T47D (cell line): ENCODE results near the gene SBNO2.

ENCODE experiments used
- DNase-seq, 2 experiments: peaks; one replicate each; pipeline versions ENCODE4 v3.0.0 to v3.0.0-alpha.2; 2011 to 2012; ENCODE audit warnings: low read depth in 1 of 2, low spot score in 1 of 2
- JUND ChIP-seq: IDR thresholded peaks from 2 replicates; pipeline ENCODE4 v1.6.1; 2012; ENCODE audit warnings: low read depth
- in situ Hi-C: cut with HindIII; loops from 2 replicates; pipeline ENCODE4 v1.10.0; 2016; ENCODE audit warnings: low sequenced_read_pairs, low pct_unique_long_range_greater_than_20kb

SBNO2 gene

DNA sequence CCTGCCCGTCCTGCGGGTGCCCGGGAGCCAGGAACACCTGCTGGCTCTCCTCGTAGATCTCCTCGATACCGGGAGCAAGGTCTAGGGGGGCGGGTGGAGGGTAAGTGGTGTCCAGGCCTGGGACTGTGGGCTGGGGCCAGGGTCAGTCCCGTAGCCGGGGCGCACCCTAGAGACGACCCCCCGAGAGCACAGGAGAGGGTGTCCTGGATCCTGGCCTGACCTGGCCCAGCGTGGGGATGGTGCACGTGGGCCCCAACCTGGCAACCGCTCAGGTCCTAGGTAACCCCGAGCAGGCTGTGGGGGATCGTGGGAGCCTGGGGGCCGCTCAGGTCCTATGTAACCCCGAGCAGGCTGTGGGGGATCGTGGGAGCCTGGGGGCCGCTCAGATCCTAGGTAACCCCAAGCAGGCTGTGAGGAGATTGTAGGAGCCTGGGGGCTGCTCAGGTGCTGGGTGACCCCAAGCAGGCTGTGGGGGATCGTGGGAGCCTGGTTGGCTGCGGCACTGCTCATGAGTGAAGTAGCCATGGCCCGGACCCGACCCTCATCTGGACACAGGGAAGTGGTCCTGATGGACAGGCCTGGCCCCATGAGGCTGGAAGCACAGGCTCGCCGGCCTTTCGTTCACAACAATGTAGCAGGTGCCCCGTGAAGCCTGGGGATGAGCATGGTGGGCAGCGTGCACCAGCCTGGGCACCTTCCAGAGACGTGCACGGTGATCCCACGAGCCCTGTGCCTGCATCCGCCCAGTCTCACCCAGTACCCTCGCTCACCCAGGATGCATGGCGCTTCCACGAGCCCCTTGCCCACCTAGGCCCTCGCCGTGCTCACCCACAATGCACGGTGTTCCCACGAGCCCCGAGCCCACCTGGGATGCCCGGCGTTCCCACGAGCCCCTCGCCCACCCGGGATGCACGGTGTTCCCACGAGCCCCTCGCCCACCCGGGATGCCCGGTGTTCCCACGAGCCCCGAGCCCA lies 64.1 kb downstream of the SBNO2 start:
- no peak for DNase-seq
- in situ Hi-C loops: no loop called here
- no peak for TF ChIP-seq JUND

- in situ Hi-C loops: no loop called here
- no peak for TF ChIP-seq JUND
- DNase-seq: no peak
These were observed 65.0 kb downstream of the SBNO2 start for GRCh38 chr19:1109032-1109551.

DNA sequence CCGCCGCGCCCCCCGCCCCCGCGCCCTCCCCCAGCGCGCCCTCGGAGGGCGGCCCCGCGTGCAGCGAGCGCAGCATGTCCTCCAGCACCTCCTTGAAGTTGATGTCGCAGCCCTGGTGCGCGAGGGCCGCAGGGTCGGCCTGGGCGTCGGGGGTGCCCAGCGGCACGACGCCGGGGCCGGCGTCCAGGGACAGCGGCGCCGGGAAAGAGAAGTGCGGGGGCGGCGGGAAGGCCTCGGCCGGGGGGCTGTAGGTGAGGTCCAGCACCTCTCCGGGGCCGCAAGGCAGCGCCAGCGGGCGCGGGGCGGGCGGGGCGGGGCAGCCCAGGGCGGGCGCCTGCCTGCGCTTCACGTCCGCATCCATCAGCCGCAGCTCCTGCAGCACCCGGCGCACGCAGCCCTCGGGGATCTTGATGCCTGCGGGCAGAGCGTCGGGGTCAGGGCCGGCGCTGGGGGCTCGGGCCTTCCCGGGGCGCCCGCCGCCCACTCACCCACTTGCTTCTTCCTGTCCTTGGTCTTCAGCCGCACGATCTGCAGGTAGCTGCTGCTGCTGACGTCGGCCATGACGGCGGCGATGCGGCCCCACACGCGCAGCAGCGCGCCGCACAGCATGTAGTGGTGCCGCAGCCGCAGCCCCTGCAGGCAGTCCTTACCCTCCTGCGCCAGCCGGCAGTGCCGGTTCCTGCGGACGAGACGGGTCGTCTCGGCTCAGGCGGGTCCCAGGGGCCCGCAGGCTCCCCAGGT lies 65.6 kb downstream of the SBNO2 start:
- TF ChIP-seq JUND: no peak
- in situ Hi-C loops: no loop called here
- DNase-seq: no peak

- in situ Hi-C loops: no loop called here
- no peak for TF ChIP-seq JUND
- no peak for DNase-seq
These were observed 66.3 kb downstream of the SBNO2 start for GRCh38 chr19:1107661-1108261.

DNA sequence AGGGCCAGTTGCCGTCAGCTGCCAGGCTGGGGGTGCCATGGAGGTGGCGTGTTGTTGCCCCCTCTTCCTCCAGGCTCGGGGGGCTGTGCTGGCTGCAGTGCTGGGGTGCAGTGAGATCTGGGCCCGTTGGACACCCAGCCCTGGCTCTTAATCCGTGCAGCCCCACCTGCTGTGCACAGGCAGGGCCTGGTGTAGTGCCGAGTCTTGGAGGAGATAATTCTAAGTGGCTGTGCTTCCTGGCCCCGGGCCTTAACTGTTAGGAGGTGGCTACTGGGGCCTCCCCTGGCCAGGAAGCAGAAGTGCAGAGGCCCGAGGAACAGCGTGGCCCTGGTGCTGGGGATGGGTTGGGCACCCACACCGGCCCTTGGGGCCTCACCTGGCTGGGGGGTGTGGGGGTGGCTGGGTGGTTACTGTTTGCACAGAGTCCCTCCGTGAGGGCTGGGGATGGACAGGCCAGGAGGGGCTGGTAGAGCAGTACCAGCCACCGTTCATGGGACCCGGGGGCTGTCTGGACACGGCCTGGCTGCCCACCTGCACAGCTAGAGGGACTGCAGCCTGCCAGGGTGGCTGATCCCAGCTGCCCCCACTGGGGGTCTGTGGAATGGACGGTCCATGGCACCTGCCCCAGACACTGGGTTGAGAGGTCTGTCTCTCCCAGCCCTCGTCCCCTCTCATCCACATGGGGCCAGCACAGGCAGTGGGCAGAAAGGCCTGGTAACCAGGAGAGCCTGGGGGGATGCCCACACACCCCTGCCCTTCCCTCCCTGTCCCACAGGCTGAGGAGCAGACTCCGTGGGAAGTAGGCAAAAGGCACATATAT lies 67.0 kb downstream of the SBNO2 start:
- in situ Hi-C loops: no loop called here
- peak; percentile 23 to 82 for DNase-seq
- TF ChIP-seq JUND: no peak

DNA sequence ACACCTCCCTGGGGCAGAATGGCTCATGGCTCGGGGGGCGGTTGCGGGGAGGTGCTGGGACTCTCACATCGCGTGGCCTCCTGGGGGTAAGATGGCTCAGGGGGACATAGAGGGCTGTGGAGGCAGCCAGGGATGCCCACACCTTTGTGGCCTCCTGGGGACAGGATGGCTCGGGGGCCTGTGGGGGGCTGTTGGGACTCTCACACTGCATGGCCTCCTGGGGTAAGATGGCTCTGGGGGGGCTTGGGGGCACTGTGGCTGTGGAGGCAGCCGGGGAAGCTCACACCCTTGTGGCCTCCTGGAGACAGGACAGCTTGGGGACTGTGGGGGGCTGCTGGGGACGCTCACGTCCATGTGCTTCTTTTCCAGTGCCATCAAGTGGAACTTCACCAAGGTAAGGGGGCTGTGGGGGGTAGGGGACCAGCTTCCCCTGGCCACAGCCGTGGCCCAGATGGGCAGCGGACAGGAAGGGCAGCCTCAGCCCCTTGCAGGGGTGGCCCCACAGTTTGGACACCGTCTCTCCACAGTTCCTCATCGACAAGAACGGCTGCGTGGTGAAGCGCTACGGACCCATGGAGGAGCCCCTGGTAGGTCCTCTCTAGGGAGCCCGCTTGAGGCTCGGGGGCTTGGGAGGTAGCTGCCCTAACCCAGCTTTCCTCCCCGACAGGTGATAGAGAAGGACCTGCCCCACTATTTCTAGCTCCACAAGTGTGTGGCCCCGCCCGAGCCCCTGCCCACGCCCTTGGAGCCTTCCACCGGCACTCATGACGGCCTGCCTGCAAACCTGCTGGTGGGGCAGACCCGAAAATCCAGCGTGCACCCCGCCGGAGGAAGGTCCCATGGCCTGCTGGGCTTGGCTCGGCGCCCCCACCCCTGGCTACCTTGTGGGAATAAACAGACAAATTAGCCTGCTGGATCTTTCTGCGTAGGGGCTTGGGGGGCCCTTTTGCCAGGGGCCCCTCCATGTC lies 67.9 kb downstream of the SBNO2 start:
- in situ Hi-C loops: no loop called here
- TF ChIP-seq JUND: no peak
- no peak for DNase-seq

- no peak for TF ChIP-seq JUND
- in situ Hi-C loops: no loop called here
- peak; percentile 56 to 57 for DNase-seq
These were observed 68.8 kb downstream of the SBNO2 start for GRCh38 chr19:1105008-1105872.

DNA sequence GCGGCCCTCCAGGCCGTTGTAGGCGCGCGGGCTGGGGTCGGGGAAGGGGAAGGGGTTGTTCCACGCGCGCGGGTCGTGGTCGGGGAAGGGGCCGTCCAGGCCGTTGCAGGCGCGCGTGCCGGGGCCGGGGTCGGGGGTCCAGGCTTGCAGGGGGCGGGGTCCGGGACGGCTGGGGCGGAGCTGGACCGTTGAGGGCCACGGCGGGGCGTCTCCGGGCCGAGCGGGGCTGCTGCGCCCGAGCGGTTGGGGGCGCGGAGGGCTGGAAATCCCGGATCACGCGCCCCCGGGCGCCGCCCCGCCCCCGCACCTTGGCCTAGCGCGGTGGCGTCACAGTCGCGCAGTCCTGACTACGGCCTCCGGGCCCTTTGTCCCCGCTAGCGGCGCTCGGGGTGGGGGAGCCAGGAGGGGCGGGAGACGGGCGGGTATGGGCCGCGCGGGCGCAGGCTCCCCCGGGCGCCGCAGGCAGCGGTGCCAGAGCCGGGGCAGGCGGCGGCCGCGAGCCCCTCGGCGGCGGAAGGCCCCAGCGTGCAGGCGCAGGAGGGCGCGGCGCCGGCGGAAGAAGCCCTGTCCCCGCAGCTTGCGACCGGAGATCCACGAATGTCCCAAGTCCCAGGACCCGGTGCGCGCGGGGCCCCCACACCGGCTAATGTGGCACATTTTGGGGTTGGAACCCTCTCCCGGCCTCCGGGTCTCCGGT lies 69.6 kb downstream of the SBNO2 start:
- no peak for TF ChIP-seq JUND
- DNase-seq: peak; percentile 66 to 80
- in situ Hi-C loops: no loop called here

GRCh38 chr19:1103708-1104310 lies 70.3 kb downstream of the SBNO2 start, which contains the start of gene GPX4:
Gene GPX4 (plus strand): TSS chr19:1103994. CDS start chr19:1104044, 50 bp downstream.
- TF ChIP-seq JUND: no peak
- in situ Hi-C loops: no loop called here
- peak; percentile 97 to 99 for DNase-seq
